ENCODE measurements around the gene SLC4A1.

SLC4A1 gene

GRCh38 chr17:44312396-44313104 is 44.6 kb upstream of the SLC4A1 start:
- no peak for DNase-seq (ENCODE audit: low read depth)
- H3K4me3 ChIP-seq (ENCODE audit: low read length), result no peak overlapping the region
- TF ChIP-seq CTCF (conservative IDR thresholded peaks at IDR 0.05; ENCODE audit: low read length), result no peak

GRCh38 chr17:44311562-44312181 is 43.7 kb upstream of the SLC4A1 start:
- H3K4me3 ChIP-seq (ENCODE audit: low read length), result no peak overlapping the region
- no peak for TF ChIP-seq CTCF (conservative IDR thresholded peaks at IDR 0.05; ENCODE audit: low read length)
- DNase-seq (ENCODE audit: low read depth), result no peak

- no peak overlapping the region for H3K4me3 ChIP-seq (ENCODE audit: low read length)
- no peak for TF ChIP-seq CTCF (conservative IDR thresholded peaks at IDR 0.05; ENCODE audit: low read length)
- no peak for DNase-seq (ENCODE audit: low read depth)
Observed at GRCh38 chr17:44310609-44311376, 42.9 kb upstream of the SLC4A1 start.

GRCh38 chr17:44310188-44310587 is 42.3 kb upstream of the SLC4A1 start:
- no peak overlapping the region for H3K4me3 ChIP-seq (ENCODE audit: low read length)
- DNase-seq (ENCODE audit: low read depth), result no peak
- no peak for TF ChIP-seq CTCF (conservative IDR thresholded peaks at IDR 0.05; ENCODE audit: low read length)

- no peak for DNase-seq (ENCODE audit: low read depth)
- no peak for TF ChIP-seq CTCF (conservative IDR thresholded peaks at IDR 0.05; ENCODE audit: low read length)
- H3K4me3 ChIP-seq (ENCODE audit: low read length), result no peak overlapping the region
Observed at GRCh38 chr17:44309472-44309871, 41.5 kb upstream of the SLC4A1 start.

- TF ChIP-seq CTCF (conservative IDR thresholded peaks at IDR 0.05; ENCODE audit: low read length), result no peak
- no peak overlapping the region for H3K4me3 ChIP-seq (ENCODE audit: low read length)
- DNase-seq (ENCODE audit: low read depth), result no peak
Observed at GRCh38 chr17:44308865-44309264, 40.9 kb upstream of the SLC4A1 start.

Data from AG10803 (cell line).